GM19467 (cell line): ENCODE data around the gene AGAP1.

Source experiments
- ATAC-seq: cut with Tn5 transposase; IDR thresholded peaks from one replicate; pipeline ENCODE4 v1.9.1; 2021; ENCODE audit warnings: mild to moderate bottlenecking, moderate library complexity; ENCODE audit not compliant: unreplicated experiment

AGAP1 gene

DNA sequence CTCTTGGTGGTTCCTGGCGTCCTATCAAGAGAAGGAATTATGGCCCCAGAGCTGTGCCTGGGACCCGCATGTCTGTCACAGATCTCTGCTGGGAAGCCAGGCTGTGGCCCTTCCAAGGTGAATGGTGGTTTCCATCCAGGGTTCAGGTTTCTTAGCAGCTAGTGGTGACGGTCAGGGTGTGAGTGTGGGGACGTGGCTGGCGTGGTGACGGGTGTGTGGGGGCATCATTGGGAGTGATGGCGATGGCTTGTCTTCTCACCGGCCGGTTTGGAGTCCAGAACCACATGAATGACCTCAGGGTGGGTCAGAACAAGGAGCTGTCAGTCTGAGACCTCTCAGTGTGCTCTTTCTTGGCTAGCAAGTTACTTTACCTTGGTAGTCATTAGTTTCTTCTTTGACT, 52.6 kb downstream of the AGAP1 start:
- no peak for ATAC-seq

DNA sequence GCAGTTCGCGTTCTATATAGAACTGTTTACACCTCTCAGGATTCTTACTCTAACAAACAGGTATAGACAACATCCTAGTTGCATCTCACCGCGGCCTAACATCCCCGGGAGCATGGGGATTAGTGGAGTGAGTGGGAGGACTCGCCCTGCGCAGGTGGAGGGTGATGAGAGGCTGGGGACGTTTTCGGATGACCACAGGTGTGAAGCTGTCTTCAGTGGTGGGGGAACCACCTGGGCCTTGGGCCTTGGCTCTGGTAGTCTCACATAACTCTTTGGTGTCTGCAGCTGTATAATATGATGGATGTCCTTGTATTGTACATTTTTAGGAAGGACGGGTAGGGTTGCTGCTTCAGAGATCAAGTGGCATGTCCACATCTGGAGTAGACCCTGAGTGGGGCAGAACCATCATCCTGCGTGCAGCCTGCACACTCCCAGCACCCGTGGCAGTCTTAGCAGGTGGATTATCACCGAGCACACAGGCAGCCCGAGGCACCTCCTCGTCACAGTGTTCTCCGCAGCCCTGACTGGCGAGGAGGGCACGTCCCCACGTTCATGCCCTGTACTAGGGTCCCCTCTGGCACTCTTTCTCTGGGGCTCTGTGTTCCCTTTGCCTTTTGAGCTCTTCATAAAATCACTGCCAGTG, 56.0 kb downstream of the AGAP1 start:
- no peak for ATAC-seq

DNA sequence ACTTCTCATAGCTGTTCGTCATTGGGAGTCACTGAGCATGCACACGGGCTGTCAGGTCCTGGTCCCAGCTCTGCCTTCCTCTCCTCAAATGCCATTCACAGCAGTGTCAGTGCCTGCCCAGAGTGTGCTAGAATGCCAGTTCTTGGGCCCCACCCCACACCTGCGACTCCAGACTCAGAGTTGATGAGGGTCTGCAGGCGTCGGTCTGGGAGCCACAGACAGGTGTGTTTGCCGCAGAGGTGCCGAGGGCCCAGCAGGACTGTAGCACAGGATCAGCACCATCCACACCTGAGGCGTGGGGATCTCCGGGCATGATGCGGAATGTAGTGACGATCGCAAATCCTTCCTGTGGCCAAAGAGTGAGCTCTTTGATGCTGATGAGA, 56.5 kb downstream of the AGAP1 start:
- ATAC-seq, result no peak

DNA sequence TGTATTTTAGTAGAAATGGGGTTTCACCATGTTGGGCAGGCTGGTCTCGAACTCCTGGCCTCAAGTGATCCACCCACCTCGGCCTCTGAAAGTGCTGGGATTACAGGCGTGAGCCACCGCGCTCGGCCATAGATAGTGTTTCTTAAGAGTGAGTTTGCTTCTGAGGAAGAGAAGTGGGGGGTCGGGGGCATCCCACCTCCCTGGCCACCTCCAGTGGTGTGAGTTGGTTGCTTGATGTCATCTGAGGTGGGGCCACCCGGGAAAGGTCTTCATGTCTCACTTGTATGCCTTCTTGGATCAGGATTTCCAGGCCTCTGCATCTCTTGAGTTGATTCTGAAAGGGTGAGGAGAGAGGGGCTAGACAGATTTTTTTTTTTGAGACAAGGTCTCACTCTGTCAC, 57.1 kb downstream of the AGAP1 start:
- no peak for ATAC-seq

DNA sequence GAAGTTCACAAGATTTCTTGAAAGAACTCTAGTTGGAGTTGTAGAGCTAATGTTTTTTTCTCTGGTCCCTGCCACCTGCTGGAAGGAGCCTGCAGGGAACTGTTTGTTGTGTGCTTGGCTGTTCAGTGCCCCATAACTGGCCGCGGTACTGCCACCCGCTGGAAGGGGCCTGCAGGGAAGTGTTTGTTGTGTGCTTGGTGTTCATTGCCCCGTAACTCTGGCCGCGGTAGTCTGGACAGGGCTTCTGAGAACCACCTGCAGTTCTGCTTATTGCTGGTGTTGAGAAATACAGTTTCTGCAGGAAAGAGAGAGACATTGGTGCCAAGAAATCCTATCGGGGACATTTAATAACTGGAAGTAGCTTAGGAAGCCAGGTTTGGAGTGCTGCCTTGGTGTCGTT, 58.1 kb downstream of the AGAP1 start:
- ATAC-seq, result no peak

DNA sequence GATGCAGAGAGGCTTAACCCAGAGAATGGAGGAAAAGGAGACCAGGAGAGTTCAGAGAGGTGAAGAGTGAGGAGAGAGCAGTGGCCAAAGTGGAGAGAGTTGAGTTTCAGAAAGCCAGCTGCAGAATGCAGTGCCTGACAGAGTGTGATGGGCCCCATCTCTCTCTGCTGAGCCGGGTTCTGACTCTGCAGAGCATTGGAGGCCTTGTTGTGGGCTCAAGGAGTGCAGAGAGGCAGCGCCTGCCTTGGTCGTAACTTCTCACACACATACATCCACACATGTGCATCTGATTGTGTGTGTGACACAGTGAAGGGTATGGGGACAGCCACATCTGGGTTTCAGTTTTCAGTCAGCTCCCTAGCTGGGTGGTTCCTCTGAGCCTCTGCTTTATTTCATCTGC, 58.8 kb downstream of the AGAP1 start:
- no peak for ATAC-seq

DNA sequence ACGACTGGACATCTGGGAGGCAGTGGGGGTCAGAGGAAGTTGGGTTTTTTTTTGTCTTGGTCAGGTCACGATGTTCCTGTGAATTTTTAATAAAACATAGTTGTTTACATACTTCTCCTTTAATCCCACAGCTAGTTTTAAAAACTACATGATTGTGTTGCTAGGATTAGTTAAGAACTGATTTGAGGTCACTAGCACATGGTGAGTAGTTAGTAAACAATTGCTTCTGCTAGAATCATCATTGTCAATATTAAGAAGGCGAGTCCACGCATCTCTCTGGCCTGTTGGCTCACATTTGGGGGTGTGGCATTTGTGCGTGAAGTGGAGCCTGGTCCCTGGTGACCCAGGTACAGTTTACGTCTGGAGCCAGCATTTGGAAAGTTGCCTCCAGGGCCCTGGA, 59.4 kb downstream of the AGAP1 start:
- no peak for ATAC-seq

DNA sequence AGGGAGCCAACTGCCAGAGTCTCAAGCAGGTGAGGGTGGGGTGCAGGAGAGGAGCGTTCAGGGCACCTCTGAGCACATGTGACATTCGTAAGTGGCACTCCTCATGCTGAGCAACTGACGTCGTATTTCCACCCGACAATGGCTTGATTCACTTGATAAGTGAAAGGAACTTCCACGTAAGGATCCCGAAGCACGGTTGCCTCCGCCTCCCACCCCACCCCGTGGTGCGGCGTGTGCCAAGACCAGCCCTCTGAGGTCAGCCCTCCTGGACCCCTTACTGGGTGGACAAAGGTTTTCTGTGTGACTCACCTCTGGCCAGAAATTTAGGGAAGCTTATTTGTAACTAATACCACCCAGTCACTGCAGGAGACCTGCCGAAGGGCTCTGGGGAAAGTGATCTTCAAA, 59.9 kb downstream of the AGAP1 start:
- no peak for ATAC-seq

DNA sequence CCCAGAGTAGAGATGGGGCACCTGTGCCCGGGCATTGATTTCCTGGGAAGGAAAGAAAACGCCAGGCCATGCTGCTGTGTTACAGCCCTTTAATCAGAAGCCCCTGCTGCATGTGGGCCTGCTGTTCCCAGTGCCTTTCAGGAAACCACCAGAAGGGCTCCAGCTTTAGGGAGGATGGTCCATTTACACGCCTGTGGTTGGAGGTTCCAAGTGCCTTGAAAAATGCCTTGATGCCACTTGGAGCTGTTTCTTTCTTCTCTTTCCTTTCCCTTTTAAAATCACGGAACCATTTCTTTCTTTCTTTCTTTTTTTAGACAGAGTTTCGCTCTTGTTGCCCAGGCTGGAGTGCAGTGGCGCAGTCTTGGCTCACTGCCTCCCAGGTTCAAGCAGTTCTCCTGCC, 60.5 kb downstream of the AGAP1 start:
- ATAC-seq, result no peak

DNA sequence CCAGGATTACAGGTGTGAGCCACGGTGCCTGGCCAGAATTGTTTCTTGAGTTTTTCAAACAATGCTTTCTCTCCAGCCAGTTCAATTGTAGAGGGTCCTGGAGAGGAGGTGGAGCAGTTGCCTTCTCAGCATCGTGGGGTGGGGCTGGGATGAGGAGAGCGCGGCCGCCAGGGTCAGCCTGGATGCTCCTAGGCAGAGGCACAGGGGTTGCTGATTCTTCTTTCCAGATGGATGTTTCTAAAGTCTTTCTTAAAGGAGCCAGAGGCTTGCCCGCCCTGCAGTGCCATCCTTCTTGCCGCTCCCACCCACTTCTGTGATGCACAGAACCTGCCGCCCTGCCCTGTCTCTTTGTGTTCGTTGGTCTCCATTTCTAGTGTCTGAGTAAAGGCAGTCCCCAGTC, 61.1 kb downstream of the AGAP1 start:
- no peak for ATAC-seq

DNA sequence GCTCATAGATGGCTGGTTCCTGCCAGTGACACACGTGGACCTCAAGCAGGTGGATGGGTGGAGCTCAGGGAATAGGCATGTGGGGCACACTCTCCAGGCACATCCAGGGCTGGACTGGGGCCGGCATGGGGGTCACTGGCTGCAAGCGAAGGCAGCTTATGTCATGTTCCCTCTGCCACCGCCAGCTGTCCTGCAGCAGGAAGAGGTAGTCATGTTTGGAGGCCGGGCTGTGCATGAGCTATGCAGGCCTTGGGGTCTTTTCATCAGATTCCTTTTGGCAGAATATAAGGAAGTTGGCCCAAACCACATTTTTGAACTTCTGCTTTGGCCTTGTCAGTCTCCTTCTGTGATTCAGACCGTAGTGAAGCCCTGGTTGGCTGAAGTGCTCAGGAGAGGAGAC, 61.5 kb downstream of the AGAP1 start:
- no peak for ATAC-seq

DNA sequence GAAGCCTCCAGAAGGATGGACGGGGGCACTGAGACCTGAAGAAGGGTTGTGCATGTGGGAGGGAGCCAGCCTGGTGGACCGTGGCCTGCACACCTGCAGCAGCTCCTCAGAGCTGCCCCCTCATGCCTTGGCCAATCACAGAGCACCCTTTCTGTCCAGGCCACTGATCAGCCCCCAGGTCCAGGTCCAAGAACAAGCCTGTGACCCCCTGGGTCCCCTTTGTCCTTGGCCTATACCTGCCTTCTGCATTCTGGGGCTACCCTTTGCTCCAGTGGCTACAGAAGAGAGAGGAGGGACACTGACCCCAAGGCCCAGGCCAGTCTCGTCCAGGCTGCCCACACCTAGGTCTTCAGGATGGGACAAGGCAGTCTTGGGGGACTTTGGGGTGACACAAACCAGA, 62.2 kb downstream of the AGAP1 start:
- no peak for ATAC-seq

DNA sequence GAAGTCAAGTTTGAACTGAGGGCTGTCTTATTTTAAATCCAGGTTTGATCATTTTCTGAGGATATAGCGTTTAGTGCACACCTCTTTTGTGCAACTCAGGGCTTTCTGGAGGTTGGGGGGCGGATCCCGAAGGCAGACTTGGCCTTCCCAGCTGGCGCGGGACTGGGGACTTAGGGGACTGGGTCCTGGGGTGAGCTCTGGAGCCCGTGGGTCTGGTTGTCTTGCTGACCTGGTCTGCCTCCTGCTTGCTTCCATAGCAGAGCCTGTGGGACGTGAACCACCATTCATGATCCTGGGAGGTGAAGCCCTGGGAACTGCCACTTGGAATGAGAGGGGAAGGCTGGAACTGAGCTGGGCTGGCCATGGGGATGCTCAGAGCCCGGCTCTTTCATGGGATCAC, 63.1 kb downstream of the AGAP1 start:
- no peak for ATAC-seq

DNA sequence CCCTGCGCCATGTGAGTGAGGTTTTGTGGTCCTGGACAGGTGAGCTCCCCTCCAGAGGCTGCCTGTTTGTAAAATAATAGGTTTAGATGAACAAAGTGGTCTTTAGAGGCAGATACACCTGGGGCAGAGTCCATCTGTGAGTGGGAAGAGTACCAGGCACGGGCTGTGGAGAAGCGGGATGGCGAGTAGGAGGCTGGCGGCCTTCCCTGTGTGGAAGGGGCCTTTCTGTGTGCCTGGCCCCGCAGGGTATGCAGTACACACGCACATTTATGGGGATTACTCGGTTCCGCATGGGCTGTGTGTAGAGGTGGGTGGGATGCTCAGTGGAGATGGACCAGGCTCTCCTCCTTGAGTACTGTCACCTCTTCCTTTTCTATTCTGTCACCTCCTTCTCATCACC, 64.1 kb downstream of the AGAP1 start:
- ATAC-seq, result no peak

DNA sequence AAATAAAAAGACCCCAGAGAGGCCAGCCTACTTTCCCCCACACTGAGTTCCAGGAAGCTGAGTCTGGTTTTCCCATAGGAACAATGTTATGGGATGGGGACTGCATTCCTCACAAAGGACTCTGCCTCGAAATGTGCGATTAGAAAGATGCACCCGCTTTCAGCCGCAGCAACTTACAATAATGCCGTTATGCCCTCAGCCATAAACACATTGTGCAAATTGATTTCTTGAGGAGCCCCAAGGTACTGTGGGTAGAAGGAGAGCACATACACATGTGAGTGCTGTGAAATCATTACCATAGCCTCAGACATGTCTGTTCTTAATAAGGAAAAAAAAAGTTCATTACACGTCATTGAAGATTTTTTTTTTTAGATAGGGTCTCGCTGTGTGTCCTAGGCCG, 64.7 kb downstream of the AGAP1 start:
- ATAC-seq, result no peak

DNA sequence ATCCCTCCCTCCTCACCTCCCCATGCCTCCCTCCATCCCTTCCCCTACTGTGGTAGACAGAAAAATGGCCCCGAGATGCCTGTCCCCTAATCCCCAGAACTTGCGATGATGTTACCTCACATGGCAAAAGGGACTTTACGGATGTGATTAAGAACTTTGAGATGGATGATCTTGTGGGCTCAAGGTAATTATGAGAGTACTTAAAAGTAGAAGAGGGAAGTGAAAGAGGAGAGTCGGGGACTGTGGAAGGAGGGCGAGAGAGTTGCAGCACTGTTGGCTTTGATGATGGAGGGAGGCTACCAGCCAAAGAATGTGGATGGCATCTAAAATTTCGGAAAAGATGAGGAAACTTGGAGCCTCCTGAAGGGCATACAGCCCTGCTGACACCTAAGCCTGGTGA, 66.5 kb downstream of the AGAP1 start:
- ATAC-seq, result no peak

DNA sequence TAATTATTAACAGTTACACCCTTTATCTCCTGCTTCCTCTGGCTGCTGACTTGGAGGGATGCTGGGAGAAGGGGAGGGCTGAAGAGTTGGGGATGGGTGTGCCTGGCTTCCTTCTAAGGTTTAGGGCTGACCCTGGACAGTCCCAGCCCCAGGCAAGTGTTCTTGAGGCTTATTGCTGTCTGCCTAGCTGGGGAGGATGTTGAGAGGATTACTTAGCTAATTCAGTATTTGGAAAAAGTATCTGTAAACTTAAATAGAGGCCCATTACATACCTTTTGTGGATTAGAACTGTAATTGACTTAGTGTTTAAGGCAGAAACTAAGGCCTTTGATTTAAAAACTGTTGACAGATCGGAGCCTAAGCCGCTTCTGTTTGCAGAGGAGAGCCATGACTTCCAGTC, 67.6 kb downstream of the AGAP1 start:
- no peak for ATAC-seq

DNA sequence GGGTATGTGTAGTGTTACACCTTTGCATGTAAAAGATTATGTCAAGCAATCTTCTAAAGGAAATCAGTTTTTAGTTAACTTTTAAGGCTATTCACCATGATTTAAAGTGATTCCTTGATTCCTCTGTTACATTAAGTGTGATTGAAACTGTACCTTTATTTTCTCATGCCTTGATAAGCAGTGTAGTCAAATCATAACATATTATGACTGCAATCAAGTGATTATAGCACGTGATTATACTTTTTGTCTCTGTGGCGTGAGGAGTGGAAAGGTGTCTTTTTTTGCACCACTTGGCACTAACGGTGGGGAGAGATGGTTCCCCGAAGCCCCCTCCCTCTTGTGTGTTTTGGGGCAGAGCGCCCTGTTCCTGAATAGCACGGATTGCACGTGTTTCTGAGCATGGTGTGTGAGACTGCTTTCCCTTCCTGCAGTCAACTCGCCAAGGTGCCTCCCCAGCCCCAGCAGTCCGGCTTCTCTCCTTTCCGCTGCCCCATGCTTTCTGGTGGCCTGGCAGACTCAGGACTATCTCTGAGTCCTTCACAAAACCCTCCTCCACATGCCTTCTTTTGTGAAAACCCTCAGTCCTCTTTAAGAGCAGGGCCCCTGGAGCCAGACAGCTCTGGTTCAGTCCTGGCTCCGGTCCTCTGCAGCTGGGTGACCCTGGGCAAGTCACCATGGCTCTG, 68.4 kb downstream of the AGAP1 start:
- no peak for ATAC-seq

DNA sequence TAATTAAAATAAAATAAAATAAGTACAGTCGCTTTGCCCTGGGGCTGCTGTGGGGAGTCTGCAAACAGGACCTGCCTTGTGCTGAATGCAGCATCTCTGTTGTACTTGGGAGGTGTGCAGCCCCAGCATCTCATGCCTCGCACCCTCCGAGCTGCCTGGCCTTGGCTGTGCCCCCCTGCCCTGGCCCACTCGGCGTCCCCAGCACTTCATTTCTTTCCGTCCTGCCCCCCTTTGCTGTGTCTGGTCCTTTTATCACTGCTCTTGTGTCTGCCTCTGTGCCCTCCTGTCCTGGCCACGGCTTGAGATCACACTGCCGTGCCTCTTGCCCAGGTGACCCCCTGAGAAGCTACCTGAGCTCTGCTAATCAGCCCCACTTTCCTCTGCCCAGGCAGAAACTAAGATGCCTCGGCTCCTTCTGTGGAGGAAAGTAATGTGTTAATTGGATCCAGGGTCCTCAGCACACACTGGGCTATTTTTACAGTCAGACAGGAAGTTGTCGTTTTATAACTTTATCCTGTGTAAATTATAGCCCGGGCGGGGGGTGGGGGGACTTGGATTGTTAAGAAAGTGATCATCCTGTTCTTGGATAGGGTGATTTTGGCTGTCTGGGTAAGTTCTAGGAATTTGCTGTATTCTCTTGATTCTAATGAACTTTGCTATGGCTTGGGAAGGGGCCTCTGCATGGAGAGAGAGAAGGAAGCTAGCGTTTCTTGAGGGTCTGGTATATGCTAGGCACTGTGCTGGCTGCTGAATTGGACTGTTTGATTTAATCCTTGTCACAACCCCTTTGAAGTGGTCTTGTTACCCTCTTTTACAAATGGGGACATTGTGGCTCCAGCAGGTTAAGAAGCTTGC, 69.4 kb downstream of the AGAP1 start:
- ATAC-seq, result no peak

DNA sequence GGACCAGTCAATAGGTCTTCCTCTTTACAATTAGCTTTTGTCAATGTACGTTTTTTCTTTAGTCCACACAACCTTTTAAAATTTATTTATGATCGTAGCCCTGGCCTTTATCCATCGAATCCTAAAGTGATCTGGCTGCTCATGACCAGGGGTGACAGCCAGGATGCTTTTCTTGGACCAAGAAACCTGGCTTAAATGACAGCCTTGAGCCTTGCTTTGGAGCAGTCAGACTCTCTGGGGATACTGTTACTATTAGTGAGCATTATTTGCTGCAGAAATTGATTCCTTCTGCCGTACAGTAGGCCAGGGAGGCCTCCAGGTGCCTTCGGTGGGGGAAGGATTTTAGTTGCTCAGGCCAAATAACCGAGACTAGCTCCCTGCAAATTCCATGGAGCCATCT, 70.2 kb downstream of the AGAP1 start:
- no peak for ATAC-seq

DNA sequence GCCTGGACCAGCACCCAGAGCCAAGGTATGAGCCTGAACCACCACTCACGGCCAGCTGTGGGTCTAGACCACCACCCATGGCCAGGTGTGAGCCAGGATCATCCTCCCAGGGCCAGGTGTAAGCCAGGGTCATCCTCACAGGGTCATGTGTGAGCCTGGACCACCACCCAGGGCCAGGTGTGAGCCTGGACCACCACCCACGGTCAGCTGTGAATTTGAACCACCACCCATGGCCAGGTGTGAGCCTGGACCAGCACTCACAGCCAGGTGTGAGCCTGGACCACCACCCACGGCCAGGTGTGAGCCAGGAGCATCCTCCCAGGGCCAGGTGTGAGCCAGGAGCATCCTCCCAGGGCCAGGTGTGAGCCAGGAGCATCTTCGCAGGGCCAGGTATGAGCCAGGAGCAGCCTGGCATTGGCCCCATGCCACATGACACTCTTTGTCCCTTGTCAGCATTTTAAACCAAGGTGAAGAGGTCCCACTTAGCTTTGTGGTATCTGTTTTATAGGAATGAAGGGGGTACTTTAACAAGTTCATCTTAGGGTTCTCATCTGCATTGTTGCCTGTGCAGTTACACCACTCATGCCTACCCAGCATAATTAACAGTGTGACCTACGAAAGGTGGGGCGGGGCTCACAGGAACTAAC, 71.2 kb downstream of the AGAP1 start:
- no peak for ATAC-seq

DNA sequence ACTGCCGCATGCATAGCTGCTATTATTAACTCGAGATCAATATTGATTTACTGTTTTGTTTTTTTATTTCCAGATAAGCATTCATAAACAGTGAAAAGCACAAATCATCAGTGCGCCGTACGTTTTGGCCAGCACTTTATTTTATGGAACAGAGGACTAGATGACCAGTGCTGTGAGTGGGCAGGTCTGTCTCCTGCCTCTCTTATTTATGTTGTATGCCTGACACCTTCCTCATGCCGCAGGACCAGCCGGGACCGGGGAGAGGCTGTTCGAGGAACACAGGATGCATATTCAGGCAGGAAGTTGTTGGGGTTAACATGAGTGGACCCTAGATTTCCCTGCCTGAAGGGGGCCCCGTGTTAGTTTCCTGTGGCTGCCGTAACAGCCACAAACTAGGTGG, 72.6 kb downstream of the AGAP1 start:
- ATAC-seq, result no peak
